Ishikawa (cell line): Measurements from ENCODE around the gene CPED1.

Experiments used
- CEBPB ChIP-seq: IDR thresholded peaks from 2 replicates; pipeline ENCODE4 v1.6.1; 2012
- CREB1 ChIP-seq: IDR thresholded peaks from 2 replicates; pipeline ENCODE4 v1.6.1; 2012; ENCODE audit warnings: low read depth
- EGR1 ChIP-seq: IDR thresholded peaks from 2 replicates; pipeline ENCODE4 v1.6.1; 2012
- EP300 ChIP-seq: IDR thresholded peaks from 2 replicates; pipeline ENCODE4 v1.6.1; 2012; ENCODE audit warnings: borderline replicate concordance
- FOXM1 ChIP-seq: IDR thresholded peaks from 2 replicates; pipeline ENCODE4 v1.6.1; 2012; ENCODE audit warnings: low read depth, borderline replicate concordance
- MAX ChIP-seq: IDR thresholded peaks from 2 replicates; pipeline ENCODE4 v1.6.1; 2012
- NFIC ChIP-seq: IDR thresholded peaks from 2 replicates; pipeline ENCODE4 v1.6.1; 2012
- RAD21 ChIP-seq: IDR thresholded peaks from 2 replicates; pipeline ENCODE4 v1.6.1; 2012; ENCODE audit warnings: low read depth
- REST ChIP-seq: IDR thresholded peaks from 2 replicates; pipeline ENCODE4 v1.6.1; 2012; ENCODE audit warnings: low read depth, mild to moderate bottlenecking
- TAF1 ChIP-seq: IDR thresholded peaks from 2 replicates; pipeline ENCODE4 v1.6.1; 2012; ENCODE audit warnings: low read depth, mild to moderate bottlenecking
- TCF12 ChIP-seq: IDR thresholded peaks from 2 replicates; pipeline ENCODE4 v1.6.1; 2012; ENCODE audit warnings: low read depth
- TEAD4 ChIP-seq: IDR thresholded peaks from 2 replicates; pipeline ENCODE4 v1.6.1; 2012
- USF1 ChIP-seq: IDR thresholded peaks from 2 replicates; pipeline ENCODE4 v1.6.1; 2012
- YY1 ChIP-seq: IDR thresholded peaks from 2 replicates; pipeline ENCODE4 v1.6.1; 2012; ENCODE audit warnings: low read depth
- ZBTB7A ChIP-seq: IDR thresholded peaks from 2 replicates; pipeline ENCODE4 v1.6.1; 2012; ENCODE audit warnings: low read depth

CPED1 gene

GRCh38 chr7:121020249-121020988 is 31.9 kb downstream of the CPED1 start:
- TF ChIP-seq YY1 (no peak), ZBTB7A (no peak), EGR1 (no peak), EP300 (no peak), NFIC (no peak), FOXM1 (no peak), REST (no peak), USF1 (no peak), TCF12 (no peak), CREB1 (no peak), CEBPB (no peak), RAD21 (no peak), TAF1 (no peak), TEAD4 (no peak), MAX (no peak)

- TF ChIP-seq CREB1 (no peak), MAX (no peak), REST (no peak), TAF1 (no peak), USF1 (no peak), FOXM1 (no peak), EGR1 (no peak), NFIC (no peak), CEBPB (no peak), TCF12 (no peak)
These were observed 32.8 kb downstream of the CPED1 start for GRCh38 chr7:121020989-121021969.

- TF ChIP-seq RAD21 (no peak), YY1 (no peak), TCF12 (no peak), ZBTB7A (no peak), TEAD4 (no peak), NFIC (no peak), MAX (no peak), FOXM1 (no peak), EP300 (no peak), CEBPB (no peak), REST (no peak)
These were observed 34.7 kb downstream of the CPED1 start for GRCh38 chr7:121023194-121023593.
